ENCODE results near the gene ACOX1. TPM values are rescaled to one million over a fixed set of nuclear protein-coding genes. Genes with fewer than 3 reads are reported as not detected.
A peak's percentile ranks its signal among the peaks of the same experiment; 100 is the strongest.

The ACOX1 gene
- total RNA-seq, 1 experiment from 2014 or later: 50.2 TPM

GRCh38 chr17:75908201-75908600 lies 70.8 kb downstream of the ACOX1 start:
- TF ChIP-seq REST (IDR thresholded peaks at IDR 0.05; ENCODE audit: low read depth): no peak
- intact Hi-C loops (cut with micrococcal nuclease): loop anchor here (10.0 kb wide), 1 partner anchor 197 kb away; the partner anchor contains the start of gene EXOC7

GRCh38 chr17:75906143-75906884 lies 72.7 kb downstream of the ACOX1 start:
- Histone ChIP-seq H3K4me3 (replicated peaks in 1 of 2; ENCODE audit: low read depth in 1 of 2, low read length in 2 of 2) (peak overlapping the region; percentile 88 to 100; a peak in 3 of 4 replicates), H3K4me2 (ENCODE audit: low read length) (peak overlapping the region; percentile 100), H3K79me2 (ENCODE audit: insufficient read depth, low read length) (peaks cover 29% of the 10 kb centered on the region), H2AFZ (ENCODE audit: low read depth, low read length, poor library complexity, severe bottlenecking) (no peak overlapping the region), H3K36me3 (ENCODE audit: control insufficient read depth in 1 of 2, insufficient read depth in 2 of 2, low read length in 2 of 2) (peaks cover 6 to 12% of the 10 kb centered on the region in 2 experiments), H3K9me2 (ENCODE audit: insufficient read depth) (no peaks in the 10 kb centered on the region), H4K20me1 (ENCODE audit: insufficient read depth) (no peaks in the 10 kb centered on the region), H3K9ac (ENCODE audit: low read length) (peak overlapping the region; percentile 98; the same call in 1 of the 2 replicates), H3K9me3 (ENCODE audit: control insufficient read depth in 1 of 2, insufficient read depth in 1 of 2, low read depth in 1 of 2, low read length in 2 of 2) (no peaks in the 10 kb centered on the region), H3K27me3 (ENCODE audit: insufficient read depth, low read length) (no peaks in the 10 kb centered on the region), H3K4me1 (ENCODE audit: control insufficient read depth in 1 of 2, insufficient read depth in 2 of 2, low read length in 2 of 2) (peaks cover 24 to 36% of the 10 kb centered on the region in 2 experiments), H3K27ac (ENCODE audit: low read depth, low read length) (peak overlapping the region; percentile 80)
- ChIA-PET POLR2A (interaction anchor here (0.9 to 2.7 kb wide), 5 partner anchors 11 to 332 kb away, joined by 3 to 11 read pairs (median 4); no protein-coding TSS in a partner anchor), CTCF (interaction anchor here (0.7 to 2.8 kb wide), 9 partner anchors 14 to 373 kb away, joined by 3 to 68 read pairs (median 10); partner anchors contain the start of gene CDK3), RAD21 (ENCODE audit: low non-redundant PET in 1 of 2, low total read pairs in 2 of 2, uncharacterized antibody in 2 of 2, unreplicated experiment in 2 of 2) (interaction anchor here (0.6 to 1.4 kb wide), 3 partner anchors 99 kb away, joined by 3 to 7 read pairs (median 5); no protein-coding TSS in a partner anchor)
- intact Hi-C loops (cut with micrococcal nuclease): loop anchor here (10.0 kb wide), 1 partner anchor 198 kb away; the partner anchor contains the start of gene EXOC7
- DNase-seq (ENCODE audit: low read depth, low spot score) (no peak), ATAC-seq (no peak)
- no TSS peak for BruUV-seq (replicated peaks)
- TF ChIP-seq SIN3A (IDR thresholded peaks at IDR 0.05; ENCODE audit: low read depth) (no peak), REST (IDR thresholded peaks at IDR 0.05; ENCODE audit: low read depth) (no peak), YY1 (IDR thresholded peaks at IDR 0.05; ENCODE audit: extremely low read depth, insufficient replicate concordance, low read depth, low read length) (no peak), ZNF274 (IDR thresholded peaks at IDR 0.05; ENCODE audit: low read depth, low read length) (no peak)
- TF ChIP-seq, protein P1, sequence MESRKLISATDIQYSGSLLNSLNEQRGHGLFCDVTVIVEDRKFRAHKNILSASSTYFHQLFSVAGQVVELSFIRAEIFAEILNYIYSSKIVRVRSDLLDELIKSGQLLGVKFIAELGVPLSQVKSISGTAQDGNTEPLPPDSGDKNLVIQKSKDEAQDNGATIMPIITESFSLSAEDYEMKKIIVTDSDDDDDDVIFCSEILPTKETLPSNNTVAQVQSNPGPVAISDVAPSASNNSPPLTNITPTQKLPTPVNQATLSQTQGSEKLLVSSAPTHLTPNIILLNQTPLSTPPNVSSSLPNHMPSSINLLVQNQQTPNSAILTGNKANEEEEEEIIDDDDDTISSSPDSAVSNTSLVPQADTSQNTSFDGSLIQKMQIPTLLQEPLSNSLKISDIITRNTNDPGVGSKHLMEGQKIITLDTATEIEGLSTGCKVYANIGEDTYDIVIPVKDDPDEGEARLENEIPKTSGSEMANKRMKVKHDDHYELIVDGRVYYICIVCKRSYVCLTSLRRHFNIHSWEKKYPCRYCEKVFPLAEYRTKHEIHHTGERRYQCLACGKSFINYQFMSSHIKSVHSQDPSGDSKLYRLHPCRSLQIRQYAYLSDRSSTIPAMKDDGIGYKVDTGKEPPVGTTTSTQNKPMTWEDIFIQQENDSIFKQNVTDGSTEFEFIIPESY (IDR thresholded peaks at IDR 0.05; ENCODE audit: extremely low read depth, insufficient replicate concordance, low read length): no peak

More at GRCh38 chr17:75908201-75908600, 70.8 kb downstream of the ACOX1 start:
- H3K27me3 ChIP-seq (ENCODE audit: insufficient read depth, low read length): no peaks in the 10 kb centered on the region
- ATAC-seq: no peak
- no peaks in the 10 kb centered on the region for H3K36me3 ChIP-seq (ENCODE audit: control insufficient read depth in 1 of 2, insufficient read depth in 2 of 2, low read length in 2 of 2)
- DNase-seq (ENCODE audit: low read depth, low spot score): no peak
- ChIA-PET RAD21 (ENCODE audit: low non-redundant PET in 1 of 2, low total read pairs in 2 of 2, uncharacterized antibody in 2 of 2, unreplicated experiment in 2 of 2) (no interaction called here), CTCF (interaction anchor here (1.2 kb wide), 1 partner anchor 9 kb away, joined by 3 read pairs; no protein-coding TSS in a partner anchor), POLR2A (no interaction called here)
- H3K4me3 ChIP-seq (replicated peaks in 1 of 2; ENCODE audit: low read depth in 1 of 2, low read length in 2 of 2): no peak overlapping the region
- peaks cover 13% of the 10 kb centered on the region for H3K79me2 ChIP-seq (ENCODE audit: insufficient read depth, low read length)
- no peak overlapping the region for H2AFZ ChIP-seq (ENCODE audit: low read depth, low read length, poor library complexity, severe bottlenecking)
- peaks cover 20 to 31% of the 10 kb centered on the region in 2 experiments for H3K4me1 ChIP-seq (ENCODE audit: control insufficient read depth in 1 of 2, insufficient read depth in 2 of 2, low read length in 2 of 2)
- H3K9ac ChIP-seq (ENCODE audit: low read length): no peak overlapping the region
- no TSS peak for BruUV-seq (replicated peaks)
- H3K27ac ChIP-seq (ENCODE audit: low read depth, low read length): no peak overlapping the region
- H3K9me3 ChIP-seq (ENCODE audit: control insufficient read depth in 1 of 2, insufficient read depth in 1 of 2, low read depth in 1 of 2, low read length in 2 of 2): no peaks in the 10 kb centered on the region
- peak overlapping the region; percentile 43 for H3K4me2 ChIP-seq (ENCODE audit: low read length)
- no peaks in the 10 kb centered on the region for H4K20me1 ChIP-seq (ENCODE audit: insufficient read depth)
- no peaks in the 10 kb centered on the region for H3K9me2 ChIP-seq (ENCODE audit: insufficient read depth)

Data from HCT116 (cell line).